EL (cell line): ENCODE data around the gene CCDC73.
"Not testable (repeated sequence)": the region's sequence is repeated elsewhere in the genome, so short reads cannot be mapped to it uniquely, and the experiment has no call there.

Experiments
- DNase-seq: peaks from one replicate; pipeline ENCODE4 v3.0.0-alpha.2; 2016

Gene CCDC73

DNA sequence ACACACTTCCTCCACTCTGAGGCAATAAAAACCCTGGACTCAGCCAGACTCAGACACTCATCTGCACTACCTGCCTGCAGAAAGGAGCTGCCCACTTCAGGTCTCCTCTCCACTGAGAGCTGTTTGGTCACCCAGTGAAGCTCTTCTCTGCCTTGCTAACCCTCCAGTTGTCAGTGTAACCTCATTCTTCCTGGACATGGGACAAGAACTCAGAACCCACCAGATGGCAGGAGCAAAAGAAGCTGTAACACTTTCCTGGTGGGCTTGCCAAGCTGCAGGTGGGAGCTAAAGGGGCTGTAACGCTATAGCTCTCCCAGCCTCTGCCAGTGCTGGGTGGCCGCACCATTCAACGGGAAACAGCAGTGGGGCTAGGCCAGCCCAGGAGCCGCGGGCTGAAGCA lies 89.7 kb downstream of the CCDC73 start:
- no peak for DNase-seq

DNA sequence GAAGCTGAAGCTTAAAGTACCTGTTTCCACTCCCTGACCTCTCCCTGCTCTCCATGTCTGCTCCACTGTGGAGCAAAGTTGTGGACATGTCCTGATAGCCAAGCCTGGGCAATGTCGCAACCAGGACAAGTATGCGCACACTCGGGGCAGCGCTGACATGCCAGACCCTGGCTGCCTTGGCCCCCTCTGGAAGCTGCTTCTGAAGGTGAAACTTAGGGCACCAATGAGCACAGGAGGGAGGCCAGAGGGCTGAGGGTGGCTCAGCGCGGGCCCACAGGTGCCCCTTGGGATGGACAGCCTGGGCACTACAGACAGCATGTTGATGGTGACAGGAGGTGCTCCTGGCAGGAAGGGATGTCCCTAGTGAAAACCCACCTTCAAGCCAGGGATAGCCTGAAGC lies 90.2 kb downstream of the CCDC73 start:
- no peak for DNase-seq

DNA sequence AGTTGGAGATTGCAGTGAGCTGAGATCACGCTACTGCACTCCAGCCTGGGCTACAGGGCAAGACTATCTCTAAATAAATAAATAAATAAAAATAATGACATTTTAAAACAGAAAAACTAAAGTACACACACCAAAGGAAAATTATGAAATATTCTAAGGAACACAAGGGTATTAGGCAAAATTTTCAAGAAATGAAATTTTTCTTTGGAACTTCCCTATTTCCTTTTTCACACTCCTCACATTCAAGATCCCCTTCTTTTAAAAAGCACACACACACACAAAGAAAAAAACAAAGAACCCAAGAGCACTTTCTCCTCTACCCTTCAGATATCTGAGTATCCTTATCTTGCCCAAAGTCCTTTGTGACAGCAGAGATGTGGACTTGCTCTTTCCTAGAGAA lies 92.8 kb downstream of the CCDC73 start:
- DNase-seq = no peak

DNA sequence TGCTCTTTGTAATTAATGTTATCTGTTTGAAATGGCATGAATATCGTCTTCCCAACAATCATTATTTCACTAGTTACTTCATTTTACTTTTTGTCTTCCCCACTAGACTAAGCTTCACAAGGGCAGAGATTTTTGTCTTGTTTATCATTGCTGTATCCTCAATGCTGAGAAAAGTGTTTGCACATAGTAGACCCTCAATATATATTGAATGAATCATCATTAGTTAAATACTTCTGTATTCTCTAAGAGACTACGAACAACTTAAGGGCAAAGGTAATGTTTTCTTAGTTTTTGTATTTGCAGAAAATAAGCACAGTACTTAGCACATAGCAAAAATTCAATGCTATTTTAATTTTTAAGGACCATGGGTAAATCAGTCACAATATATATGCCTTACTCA lies 95.9 kb downstream of the CCDC73 start:
- no peak for DNase-seq

DNA sequence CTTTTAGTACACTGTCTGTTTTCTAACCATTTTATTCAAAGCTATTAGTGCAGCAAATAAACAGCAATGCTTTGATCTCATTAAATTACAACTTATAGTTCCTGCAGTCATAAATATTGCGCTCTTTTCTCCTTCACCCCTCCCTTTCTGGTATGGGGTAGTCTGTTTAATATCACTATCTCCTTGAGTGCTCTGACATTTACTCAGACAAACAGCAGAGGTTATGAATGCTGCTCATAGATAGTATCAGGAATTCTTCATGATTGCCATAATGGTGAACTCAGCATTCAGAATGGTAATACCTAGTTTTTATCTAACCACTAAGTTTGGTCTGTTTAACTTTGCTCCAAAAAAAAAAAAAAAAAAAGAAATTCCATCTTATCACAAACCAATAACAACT lies 123.4 kb downstream of the CCDC73 start:
- DNase-seq = no peak

DNA sequence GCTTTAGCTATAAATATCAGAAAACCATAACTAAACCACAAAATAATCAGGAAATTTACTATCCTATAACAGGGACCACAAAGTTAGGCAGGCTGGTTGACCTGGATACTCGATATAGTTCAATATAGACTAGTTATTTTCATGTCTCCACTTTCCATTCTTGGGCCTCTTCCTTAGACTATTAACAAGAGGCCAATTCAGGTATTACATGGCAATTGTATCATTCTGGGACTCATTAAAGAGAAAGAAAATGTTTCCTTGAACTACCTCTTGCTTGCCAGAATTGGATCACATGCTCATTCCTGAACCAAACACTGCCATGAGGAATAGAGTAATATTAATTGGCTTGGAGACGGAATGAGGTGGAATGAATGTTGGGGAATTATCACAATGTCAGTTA lies 134.8 kb downstream of the CCDC73 start:
- no peak for DNase-seq

DNA sequence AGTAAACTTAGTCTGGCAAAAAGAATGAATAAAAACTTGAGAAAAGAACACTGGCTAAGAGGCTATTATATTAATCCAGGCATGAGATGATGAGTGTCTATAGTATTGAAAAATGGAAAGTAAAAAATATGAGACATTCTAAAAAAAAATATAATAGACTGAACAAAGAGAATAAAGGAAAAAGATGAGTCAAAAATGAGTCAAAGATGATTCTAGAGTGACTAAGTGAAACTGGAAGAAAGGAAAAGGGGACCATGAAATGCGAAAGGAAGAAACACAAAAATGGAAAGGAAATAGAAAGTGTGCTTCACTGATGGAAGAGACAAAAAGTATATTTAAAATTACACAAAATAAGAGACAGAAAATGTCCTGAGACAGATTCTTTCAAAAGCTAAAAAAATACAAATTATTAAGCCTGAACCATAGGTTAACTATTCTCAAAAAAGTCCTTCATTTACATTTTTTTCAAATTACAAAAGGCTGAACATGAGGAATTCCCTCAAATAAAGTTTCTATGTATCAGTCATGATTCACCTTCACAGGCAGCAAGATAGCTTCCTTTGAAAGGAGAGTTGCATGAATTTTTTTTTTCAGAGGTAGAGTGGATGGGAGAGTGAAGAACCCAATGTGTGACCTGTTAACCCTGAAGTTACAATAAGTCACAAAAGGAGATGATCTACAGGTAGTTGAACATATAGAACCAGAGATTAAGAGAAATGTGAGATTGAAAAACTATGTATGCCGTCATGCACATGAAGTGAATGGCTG lies 135.6 kb downstream of the CCDC73 start:
- peak; percentile 44 for DNase-seq

DNA sequence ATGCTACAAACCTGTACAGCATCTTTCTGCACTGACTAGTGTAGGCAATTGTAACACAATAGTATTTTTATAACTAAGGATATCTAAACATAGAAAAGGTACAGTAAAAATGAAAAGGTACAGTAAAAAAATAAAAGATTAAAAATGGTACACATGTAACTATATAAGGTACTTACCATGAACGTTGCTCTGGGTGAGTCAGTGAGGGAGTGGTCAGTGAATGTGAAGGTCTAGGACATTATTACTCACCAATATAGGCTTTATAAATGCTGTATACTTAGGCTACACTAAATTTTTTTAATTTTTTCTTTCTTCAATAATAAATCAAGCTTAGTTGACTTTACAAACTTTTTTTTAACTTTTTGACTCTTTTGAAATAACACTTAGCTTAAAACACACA lies 150.9 kb downstream of the CCDC73 start:
- peak; percentile 34 for DNase-seq

DNA sequence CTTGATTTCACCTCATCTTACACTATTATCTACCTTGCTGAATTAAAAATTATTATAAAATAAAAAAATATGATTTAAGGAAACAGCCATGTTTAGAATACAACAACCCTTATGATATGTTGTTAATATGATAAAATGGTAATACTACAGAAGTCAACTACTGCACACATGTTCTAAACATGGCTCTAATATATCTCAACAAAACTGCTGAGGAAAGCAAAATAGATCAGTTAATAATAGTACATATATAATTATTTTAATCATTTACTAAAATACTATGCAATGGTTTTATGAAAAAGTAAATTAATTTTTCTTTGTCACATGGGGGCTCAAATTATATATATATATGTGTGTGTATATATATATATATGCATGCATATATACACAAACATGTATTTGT lies 153.1 kb downstream of the CCDC73 start:
- DNase-seq = no peak

DNA sequence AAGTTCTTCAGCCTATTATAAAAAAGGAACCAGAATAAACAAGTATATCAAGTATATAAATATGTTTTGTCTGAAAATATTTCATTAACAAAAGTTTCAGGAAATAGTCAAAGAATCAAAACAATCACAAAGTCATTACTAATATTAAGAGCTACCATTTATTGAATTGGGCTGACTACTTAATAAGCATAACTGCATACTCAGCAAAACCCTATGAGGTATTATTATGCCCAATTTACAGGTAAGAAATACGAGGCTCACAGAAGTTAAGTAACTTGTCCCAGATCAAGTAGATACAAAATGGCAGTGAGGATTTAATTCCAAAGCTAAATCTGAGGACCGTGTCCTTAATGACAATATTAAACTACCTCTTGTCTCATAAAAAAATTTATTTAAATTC lies 158.6 kb downstream of the CCDC73 start:
- no peak for DNase-seq

DNA sequence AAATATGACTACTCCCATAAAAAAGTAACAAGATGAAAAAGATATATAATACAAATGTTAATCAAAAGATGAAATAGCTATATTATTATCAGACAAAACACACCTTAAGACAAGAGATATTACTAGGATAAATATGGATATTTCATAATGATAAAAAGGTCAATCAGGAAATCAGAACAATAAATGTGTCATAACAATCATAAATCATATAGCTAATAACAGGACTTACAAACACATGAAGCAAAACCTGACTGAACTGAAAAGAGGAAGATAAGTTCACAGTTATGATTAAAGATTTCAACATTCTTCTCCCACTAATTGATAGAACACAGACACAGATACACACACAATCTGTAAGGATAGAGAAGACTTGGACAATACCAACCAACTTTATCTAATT lies 163.6 kb downstream of the CCDC73 start:
- no peak for DNase-seq

DNA sequence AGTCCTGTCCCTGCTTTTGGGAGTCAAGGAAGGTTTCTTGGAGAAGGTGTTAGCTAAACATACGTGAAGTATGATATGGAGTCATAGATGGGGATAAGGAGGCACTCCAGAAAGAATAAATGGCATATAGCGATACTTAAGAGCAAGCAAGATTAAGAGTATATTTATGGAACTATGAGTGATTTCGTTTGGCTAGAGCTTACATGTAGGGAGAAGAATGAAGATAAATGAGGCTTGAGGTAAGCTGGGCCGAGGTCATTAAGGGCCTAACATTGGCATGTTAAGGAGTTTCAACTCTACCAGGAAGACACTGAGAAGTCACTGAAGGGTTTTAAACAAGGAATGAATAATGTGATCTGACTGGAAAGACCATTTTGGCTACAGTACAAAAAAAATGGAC lies 177.6 kb downstream of the CCDC73 start:
- DNase-seq = no peak

DNA sequence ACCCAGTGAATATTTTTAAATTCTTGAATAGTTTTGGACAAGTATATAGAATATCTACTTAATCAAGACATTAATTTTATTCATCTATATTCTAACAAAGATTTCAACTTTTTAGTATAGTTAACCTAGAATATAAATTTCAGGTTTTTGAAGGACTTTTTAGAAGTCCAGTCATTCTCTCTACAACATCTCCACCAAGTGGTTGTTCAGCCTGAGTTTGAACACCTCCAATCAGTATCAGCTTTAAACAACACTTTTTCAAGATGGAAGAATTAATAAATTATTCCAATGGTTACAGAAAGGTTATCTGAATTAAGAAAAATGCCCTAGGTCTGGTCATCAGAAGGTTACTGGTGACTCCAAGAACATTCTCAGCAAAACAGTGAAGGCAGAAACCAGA lies 179.0 kb downstream of the CCDC73 start:
- no peak for DNase-seq

DNA sequence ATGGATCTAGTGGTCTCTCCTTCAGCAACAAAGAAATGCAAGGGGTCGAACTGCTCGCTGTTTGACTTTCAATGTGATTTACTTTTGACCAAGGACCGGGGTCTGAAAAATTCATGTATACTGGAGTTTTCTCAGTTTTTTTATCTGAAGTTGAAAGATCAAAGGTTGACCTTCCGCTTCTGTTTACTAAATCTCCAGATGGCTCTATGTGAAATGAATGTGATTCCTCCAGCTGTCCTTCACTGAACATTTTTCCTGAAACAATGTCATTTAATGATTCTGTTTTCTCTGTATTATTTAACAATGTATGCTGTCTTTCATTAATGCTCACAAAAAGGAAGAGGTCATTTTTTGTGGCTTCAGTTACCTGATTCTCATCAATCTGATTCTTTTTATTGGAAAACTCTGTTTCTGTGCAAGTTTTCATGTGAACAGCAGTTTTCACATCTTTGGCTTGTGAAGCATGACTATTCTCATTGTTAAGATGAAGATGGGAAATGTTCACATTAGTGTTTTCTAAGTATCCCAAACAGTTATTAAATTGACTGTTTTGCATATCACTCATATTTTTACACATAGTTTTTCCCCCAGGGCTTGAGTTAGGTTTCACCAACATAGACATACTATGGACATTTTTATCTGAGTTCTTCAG lies 180.8 kb downstream of the CCDC73 start:
- DNase-seq = no peak

DNA sequence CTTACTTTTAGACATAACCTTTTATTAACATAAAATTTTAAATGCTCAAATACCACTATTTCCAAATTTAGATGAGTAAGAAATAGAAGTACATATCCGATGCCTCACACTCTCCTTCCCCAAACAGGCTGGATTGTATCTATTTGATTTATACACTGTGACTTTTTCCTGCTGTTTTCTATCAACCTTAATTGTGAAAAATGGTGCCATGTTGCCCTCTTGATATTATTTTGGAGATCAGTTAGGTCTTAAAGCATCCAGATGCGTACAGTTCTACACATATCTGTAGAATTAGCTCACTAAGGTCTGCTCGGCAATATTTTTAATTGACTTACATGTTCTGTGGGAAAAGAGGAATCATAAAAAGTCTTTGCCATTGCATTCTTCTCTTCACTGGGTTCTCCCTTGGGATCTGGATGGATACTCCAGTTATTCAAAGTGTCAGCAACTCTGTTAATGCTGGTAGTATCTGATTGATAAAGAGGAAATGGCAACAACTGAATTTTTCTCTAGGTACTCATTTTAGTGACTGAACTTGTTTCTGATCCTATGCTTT lies 183.6 kb downstream of the CCDC73 start:
- DNase-seq = no peak

DNA sequence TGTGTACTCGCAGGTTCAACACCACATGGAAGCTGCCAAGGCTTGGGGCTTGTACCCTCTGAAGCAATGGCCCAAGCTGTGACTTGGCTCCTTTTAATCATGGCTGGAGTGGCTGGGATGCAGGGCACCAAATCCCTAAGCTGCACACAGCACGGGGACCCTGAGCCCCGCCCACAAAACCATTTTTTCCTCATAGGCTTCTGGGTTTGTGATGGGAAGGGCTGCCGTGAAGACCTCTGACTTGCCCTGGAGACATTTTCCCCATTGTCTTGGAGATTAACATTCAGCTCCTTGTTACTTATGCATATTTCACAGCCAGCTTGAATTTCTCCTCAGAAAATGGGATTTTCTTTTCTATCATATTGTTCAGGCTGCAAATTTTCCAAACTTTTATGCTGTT lies 185.6 kb downstream of the CCDC73 start:
- not testable (repeated sequence) for DNase-seq

DNA sequence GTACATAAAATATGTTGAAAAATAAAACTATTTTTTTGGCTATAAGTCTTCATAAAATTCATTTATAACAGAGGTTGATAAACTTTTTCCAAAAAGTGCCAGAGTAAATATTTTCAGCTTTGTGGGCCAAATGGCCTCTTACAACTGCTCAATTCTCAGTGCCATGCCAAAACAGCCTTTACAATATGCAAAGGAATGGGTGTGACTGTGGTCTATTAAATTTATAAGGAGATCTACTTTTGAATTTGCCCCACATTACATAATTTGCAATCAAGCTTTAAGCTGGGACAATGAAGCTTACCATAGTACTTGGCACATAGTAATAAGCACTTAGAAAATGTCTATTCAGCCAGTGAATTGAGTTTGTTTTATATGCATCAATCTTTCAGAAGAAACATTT lies 188.2 kb downstream of the CCDC73 start:
- DNase-seq = no peak

DNA sequence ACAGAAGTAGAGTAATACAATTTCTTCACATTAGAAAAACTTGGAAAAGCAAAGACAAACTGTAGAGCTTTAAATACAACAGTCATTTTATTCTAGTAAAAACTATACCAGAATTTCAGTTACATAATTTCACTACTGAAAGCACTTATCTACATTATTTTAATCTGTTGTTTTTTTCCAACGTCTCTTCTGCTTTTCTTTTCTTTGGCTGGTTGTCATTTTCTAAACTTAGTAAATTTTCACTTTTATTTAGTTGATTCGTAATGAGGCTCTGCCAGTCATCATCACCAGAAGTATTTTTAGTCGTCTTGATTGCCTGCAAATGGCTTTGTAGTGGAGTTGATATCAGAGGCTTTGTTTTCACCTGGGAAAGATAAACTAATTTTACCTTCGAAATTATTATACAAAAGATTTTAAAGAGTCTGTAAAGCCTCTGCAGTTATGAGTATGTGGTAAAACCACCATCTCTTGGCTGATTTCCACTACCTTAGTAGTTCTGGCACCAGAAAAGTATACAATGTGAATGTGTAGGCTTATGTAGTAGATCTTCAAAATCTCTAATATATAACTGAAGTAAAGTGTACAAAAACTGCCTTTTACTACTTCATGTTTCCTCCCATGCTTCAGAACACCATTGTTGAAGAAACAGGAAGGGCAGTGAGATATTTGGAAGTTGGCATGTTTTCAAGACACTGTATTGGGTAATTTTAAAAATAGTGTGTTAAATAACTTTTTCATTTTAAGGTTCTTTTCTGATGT lies 191.6 kb downstream of the CCDC73 start:
- no peak for DNase-seq

DNA sequence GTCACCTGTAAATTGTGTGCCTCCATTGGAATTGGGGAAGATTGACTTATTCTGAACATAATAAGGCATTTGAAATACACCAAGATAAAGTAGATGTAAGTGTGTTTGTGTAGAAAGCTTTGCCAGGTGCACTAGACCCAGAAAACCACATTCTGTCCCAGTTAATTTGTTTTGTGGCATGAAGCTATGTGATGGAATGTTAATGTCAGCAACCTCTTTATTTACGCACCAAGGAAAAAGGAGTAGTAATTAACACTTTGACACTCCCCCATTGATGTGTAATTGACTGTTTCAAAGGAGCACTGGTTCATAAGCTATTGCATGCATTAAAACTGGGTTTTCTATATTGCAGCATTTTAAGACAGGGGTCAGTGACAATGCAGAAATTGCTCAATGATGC lies 196.5 kb downstream of the CCDC73 start:
- DNase-seq = no peak

DNA sequence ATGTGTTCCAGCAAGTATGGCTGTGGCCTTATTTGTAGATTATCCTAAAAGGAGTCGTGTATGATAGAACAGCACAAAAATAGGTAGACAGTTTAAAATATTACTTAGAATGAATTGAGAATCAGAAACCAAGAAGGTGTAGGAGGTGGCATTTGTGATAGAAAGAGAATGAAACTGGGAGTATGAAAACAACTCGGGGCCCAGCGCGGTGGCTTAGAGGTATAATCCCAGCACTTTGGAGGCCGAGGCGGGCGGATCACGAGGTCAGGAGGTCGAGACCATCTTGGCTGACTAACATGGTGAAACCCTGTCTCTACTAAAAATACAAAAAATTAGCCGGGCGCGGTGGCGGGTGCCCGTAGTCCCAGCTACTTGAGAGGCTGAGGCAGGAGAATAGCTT lies 198.3 kb downstream of the CCDC73 start:
- not testable (repeated sequence) for DNase-seq

DNA sequence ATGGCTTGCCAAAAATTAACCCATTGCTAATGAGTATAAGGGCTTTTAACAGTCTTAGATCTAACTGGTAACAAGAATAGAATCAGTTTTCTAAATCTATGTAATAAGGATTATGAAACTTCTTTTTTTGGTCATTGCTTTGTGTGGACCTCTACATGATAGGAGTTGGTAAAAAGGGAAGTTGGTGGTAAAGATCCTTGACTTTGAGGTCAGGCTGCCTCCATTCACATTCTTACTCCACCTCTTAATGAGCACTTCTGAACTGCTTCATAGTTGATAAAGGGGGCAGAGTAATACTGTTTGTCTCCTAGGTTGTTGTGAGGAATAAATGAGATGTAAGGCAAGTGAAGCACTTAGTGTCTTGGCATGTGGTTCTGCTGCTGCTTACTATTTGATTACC lies 200.2 kb downstream of the CCDC73 start:
- no peak for DNase-seq

DNA sequence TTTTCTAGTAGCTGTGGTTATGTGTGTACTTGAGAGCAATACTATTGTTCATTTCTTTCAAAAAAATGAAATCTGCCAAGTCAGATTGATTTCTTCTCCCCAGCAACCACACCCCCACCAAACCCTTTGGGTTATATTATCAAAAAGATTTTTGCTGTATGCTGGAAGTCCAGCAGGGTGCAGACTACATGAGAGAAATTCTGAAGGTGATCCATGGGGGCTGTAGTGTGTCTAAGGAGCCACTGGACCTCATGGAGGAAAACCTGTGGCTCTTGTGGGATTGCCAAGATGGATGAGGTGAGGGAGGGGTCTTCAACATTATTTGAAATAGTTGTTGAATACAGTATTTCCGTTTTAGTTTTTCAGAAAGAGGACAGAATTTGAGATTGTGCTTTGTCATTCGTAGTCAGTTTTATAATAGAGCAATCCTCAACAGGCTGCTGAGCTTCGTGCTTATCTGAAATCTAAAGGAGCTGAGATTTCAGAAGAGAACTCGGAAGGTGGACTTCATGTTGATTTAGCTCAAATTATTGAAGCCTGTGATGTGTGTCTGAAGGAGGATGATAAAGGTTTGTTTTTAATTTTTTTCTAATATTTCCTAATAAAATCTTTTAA lies 207.8 kb downstream of the CCDC73 start:
- DNase-seq = peak; percentile 37

DNA sequence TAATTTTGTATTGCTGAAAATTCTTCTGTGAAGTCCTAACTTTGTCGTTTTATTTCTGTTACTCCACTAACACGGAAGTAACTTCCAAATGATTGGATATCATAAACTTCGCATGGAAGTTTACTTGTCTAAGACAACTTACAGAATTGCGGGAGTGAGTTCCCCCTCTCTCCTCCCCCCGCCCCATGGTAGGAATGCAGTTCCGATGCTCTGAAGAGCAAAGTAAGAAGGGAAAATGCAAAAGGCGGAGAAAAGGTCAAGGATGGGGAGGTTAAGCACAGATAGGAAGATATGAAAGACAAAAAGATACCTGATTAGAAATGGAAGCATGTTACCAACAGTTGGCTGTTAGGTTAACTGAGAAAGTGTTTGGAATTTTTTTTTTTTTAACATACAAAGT lies 209.5 kb downstream of the CCDC73 start:
- DNase-seq = peak; percentile 5
